Measurements from ENCODE around the gene POLE4. TPM values are rescaled to one million over a fixed set of nuclear protein-coding genes. Genes with fewer than 3 reads are reported as not detected.

Gene POLE4
- total and polyA plus RNA-seq, 9 of the 15 experiments (the other 6 are each of a cell fraction or from before 2014, with no cell fraction given), result 25.7 to 73.7 (median 57.3) TPM

DNA sequence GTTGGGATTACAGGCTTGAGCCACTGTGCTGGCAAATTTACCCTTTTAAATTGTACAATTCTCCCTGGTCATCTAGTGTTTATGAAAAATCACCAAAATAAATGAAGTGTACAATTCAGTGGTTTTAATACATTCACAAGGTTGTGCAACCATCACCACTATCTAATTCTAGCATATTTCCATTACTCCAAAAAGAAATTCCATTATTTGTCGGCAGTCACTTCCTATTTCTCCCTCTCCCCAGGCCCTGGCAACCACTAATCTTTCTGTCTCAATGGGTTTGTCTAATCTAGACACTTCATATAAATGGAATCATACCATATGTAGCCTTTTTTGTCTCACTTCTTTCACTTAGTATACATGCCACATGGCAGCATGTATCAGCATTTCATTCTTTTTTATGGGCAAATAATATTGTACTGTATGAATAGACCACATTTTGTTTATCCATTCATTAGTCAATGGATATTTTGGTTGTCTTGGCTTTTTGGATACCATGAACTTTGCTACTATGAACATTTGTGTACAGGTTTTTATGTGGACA lies 12.6 kb upstream of the POLE4 start:
- no peak overlapping the region for H3K4me3 ChIP-seq
- no peaks in the 10 kb centered on the region for H3K27me3 ChIP-seq (ENCODE audit: control insufficient read depth in 2 of 2, insufficient read depth in 2 of 2, low read length in 2 of 2)
- intact Hi-C loops (cut with micrococcal nuclease), result no loop called here
- BruUV-seq (replicated peaks), result no TSS peak
- DNase-seq (ENCODE audit: extremely low read depth in 1 of 4, low spot score in 3 of 4) (no peak), ATAC-seq (no peak), FAIRE-seq (no peak)
- H3K9me3 ChIP-seq (replicated peaks; ENCODE audit: control insufficient read depth, insufficient read depth, low read depth, low read length), result no peaks in the 10 kb centered on the region
- H3K4me2 ChIP-seq (ENCODE audit: insufficient read depth, low read length), result no peak overlapping the region
- H3K27ac ChIP-seq (ENCODE audit: extremely low read depth, low read depth, low read length), result no peak overlapping the region
- ChIA-PET CTCF (ENCODE audit: low intra/inter-chr PET ratio) (no interaction called here), POLR2A (no interaction called here)
- H4K20me1 ChIP-seq (replicated peaks; ENCODE audit: control insufficient read depth, insufficient read depth, low read length), result no peaks in the 10 kb centered on the region
- H3K36me3 ChIP-seq (ENCODE audit: control insufficient read depth, insufficient read depth, low read length), result no peaks in the 10 kb centered on the region
- H2AFZ ChIP-seq (ENCODE audit: low read depth, low read length), result no peak overlapping the region
- H3K9ac ChIP-seq (ENCODE audit: insufficient read depth in 1 of 2, low read depth in 2 of 2, low read length in 2 of 2), result no peak overlapping the region
- no peaks in the 10 kb centered on the region for H3K9me1 ChIP-seq (ENCODE audit: control insufficient read depth, insufficient read depth, low read length)
- WGBS (ENCODE audit: insufficient coverage, low coverage, missing lambda C conversion rate), result 36% methylated on average over 1 of the region's 1 CpG
- H3K79me2 ChIP-seq (ENCODE audit: control insufficient read depth, insufficient read depth, low read length), result no peaks in the 10 kb centered on the region; the same call in 2 of the 3 replicates
- H3K4me1 ChIP-seq (replicated peaks in 1 of 2; ENCODE audit: control insufficient read depth in 2 of 2, insufficient read depth in 2 of 2, low read length in 2 of 2), result no peaks in the 10 kb centered on the region; a peak in 1 of 5 replicates
- in situ Hi-C loops (cut with MboI), result no loop called here
- TF ChIP-seq SMAD2 (IDR thresholded peaks at IDR 0.05; ENCODE audit: low read depth, low read length), result no peak
- TF ChIP-seq RBBP5 (IDR thresholded peaks at IDR 0.05; ENCODE audit: borderline replicate concordance, insufficient read depth, low read length, poor library complexity, severe bottlenecking), result no peak
- no peak for TF ChIP-seq XRCC4 (IDR thresholded peaks at IDR 0.05; ENCODE audit: extremely low read depth, insufficient read depth, insufficient read length)
- TF ChIP-seq TAF7 (tag; IDR thresholded peaks at IDR 0.05), result no peak
- no peak for TF ChIP-seq ZBTB17 (CRISPR knock-in tag; IDR thresholded peaks at IDR 0.05)
- TF ChIP-seq, protein P1, sequence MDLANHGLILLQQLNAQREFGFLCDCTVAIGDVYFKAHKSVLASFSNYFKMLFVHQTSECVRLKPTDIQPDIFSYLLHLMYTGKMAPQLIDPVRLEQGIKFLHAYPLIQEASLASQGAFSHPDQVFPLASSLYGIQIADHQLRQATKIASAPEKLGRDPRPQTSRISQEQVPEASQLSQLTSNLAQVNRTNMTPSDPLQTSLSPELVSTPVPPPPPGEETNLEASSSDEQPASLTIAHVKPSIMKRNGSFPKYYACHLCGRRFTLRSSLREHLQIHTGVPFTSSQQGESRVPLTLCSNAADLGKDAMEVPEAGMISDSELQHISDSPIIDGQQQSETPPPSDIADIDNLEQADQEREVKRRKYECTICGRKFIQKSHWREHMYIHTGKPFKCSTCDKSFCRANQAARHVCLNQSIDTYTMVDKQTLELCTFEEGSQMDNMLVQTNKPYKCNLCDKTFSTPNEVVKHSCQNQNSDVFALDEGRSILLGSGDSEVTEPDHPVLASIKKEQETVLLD (IDR thresholded peaks at IDR 0.05), result no peak
- TF ChIP-seq, protein P2, sequence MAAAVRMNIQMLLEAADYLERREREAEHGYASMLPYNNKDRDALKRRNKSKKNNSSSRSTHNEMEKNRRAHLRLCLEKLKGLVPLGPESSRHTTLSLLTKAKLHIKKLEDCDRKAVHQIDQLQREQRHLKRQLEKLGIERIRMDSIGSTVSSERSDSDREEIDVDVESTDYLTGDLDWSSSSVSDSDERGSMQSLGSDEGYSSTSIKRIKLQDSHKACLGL (CRISPR knock-in tag; IDR thresholded peaks at IDR 0.05; ENCODE audit: borderline replicate concordance, poor library complexity, severe bottlenecking), result no peak
- TF ChIP-seq ERF (CRISPR knock-in tag; IDR thresholded peaks at IDR 0.05), result no peak
- no peak for TF ChIP-seq NONO (IDR thresholded peaks at IDR 0.05; ENCODE audit: low read depth in 2 of 2, low read length in 1 of 2)
- no peak for TF ChIP-seq ZNF76 (CRISPR knock-in tag; IDR thresholded peaks at IDR 0.05; ENCODE audit: borderline replicate concordance)
- no peak for TF ChIP-seq MED1 (CRISPR knock-in tag; IDR thresholded peaks at IDR 0.05; ENCODE audit: borderline replicate concordance)
- TF ChIP-seq RBM15 (IDR thresholded peaks at IDR 0.05; ENCODE audit: insufficient read depth, low read length), result no peak
- no peak for TF ChIP-seq FOXP1 (CRISPR knock-in tag; IDR thresholded peaks at IDR 0.05)
- TF ChIP-seq, protein P3, sequence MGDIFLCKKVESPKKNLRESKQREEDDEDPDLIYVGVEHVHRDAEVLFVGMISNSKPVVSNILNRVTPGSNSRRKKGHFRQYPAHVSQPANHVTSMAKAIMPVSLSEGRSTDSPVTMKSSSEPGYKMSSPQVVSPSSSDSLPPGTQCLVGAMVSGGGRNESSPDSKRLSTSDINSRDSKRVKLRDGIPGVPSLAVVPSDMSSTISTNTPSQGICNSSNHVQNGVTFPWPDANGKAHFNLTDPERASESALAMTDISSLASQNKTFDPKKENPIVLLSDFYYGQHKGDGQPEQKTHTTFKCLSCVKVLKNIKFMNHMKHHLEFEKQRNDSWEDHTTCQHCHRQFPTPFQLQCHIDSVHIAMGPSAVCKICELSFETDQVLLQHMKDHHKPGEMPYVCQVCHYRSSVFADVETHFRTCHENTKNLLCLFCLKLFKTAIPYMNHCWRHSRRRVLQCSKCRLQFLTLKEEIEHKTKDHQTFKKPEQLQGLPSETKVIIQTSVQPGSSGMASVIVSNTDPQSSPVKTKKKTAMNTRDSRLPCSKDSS (IDR thresholded peaks at IDR 0.05; ENCODE audit: low read depth, partially characterized antibody), result no peak
- no peak for TF ChIP-seq TRIM24 (IDR thresholded peaks at IDR 0.05)
- TF ChIP-seq, protein P4, sequence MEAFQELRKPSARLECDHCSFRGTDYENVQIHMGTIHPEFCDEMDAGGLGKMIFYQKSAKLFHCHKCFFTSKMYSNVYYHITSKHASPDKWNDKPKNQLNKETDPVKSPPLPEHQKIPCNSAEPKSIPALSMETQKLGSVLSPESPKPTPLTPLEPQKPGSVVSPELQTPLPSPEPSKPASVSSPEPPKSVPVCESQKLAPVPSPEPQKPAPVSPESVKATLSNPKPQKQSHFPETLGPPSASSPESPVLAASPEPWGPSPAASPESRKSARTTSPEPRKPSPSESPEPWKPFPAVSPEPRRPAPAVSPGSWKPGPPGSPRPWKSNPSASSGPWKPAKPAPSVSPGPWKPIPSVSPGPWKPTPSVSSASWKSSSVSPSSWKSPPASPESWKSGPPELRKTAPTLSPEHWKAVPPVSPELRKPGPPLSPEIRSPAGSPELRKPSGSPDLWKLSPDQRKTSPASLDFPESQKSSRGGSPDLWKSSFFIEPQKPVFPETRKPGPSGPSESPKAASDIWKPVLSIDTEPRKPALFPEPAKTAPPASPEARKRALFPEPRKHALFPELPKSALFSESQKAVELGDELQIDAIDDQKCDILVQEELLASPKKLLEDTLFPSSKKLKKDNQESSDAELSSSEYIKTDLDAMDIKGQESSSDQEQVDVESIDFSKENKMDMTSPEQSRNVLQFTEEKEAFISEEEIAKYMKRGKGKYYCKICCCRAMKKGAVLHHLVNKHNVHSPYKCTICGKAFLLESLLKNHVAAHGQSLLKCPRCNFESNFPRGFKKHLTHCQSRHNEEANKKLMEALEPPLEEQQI (IDR thresholded peaks at IDR 0.05), result no peak
- TF ChIP-seq NFIC (IDR thresholded peaks at IDR 0.05), result no peak
- no peak for TF ChIP-seq JUNB (CRISPR knock-in tag; conservative IDR thresholded peaks at IDR 0.05)

Measured in K562 (cell line).